NCI-H345 (cell line): ENCODE results near the gene TPM1.

Experiments
- DNase-seq: peaks from one replicate; lab custom pipeline; 2025; lab: John Stamatoyannopoulos, UW

TPM1 gene

GRCh38 chr15:63041402-63041973 lies 1.1 kb upstream of the TPM1 start:
- no peak for DNase-seq

GRCh38 chr15:63042877-63043334 lies 359 bp downstream of the TPM1 start:
- no peak for DNase-seq

GRCh38 chr15:63043335-63044076 lies 959 bp downstream of the TPM1 start:
- DNase-seq, result no peak

GRCh38 chr15:63044077-63044644 lies 1.6 kb downstream of the TPM1 start:
- no peak for DNase-seq

GRCh38 chr15:63044645-63045464 lies 2.3 kb downstream of the TPM1 start:
- DNase-seq, result no peak

GRCh38 chr15:63045465-63045840 lies 2.9 kb downstream of the TPM1 start:
- no peak for DNase-seq

- DNase-seq, result no peak
Measured at GRCh38 chr15:63045879-63046278, 3.3 kb downstream of the TPM1 start.

- DNase-seq, result no peak
Measured at GRCh38 chr15:63046917-63047760, 4.6 kb downstream of the TPM1 start.

GRCh38 chr15:63047792-63048114 lies 5.2 kb downstream of the TPM1 start:
- DNase-seq, result no peak

GRCh38 chr15:63048115-63048775 lies 5.7 kb downstream of the TPM1 start:
- peak; percentile 93 for DNase-seq

GRCh38 chr15:63048776-63049665 lies 6.5 kb downstream of the TPM1 start:
- DNase-seq, result peak; percentile 72

- DNase-seq, result no peak
Measured at GRCh38 chr15:63049783-63050371, 7.3 kb downstream of the TPM1 start.

GRCh38 chr15:63050731-63051155 lies 8.2 kb downstream of the TPM1 start:
- DNase-seq, result no peak

- no peak for DNase-seq
Measured at GRCh38 chr15:63051156-63052066, 8.9 kb downstream of the TPM1 start.

GRCh38 chr15:63052077-63052841 lies 9.7 kb downstream of the TPM1 start:
- no peak for DNase-seq

- no peak for DNase-seq
Measured at GRCh38 chr15:63052961-63053698, 10.6 kb downstream of the TPM1 start.

GRCh38 chr15:63054281-63054683 lies 11.7 kb downstream of the TPM1 start:
- no peak for DNase-seq
